Left lung (tissue), 10 donors: ENCODE measurements around the gene NLRC5. TPM values are rescaled to one million over a fixed set of nuclear protein-coding genes. Genes with fewer than 3 reads are reported as not detected.

Experiments used
- ATAC-seq: fragments of 200-7000 bp; cut with Tn5 transposase; one replicate; pipeline ENCODE4 v1.9.1; 2020; ENCODE audit warnings: moderate library complexity
- DNase-seq, 4 donors: peaks; one replicate each; pipeline ENCODE4 v3.0.0-alpha.2; 2013 to 2020
- H3K27ac ChIP-seq, 2 donors: fragments of 200-600 bp; sonication (generic) in 1 of 2; one replicate each; pipeline versions ENCODE4 v1.5.0 to v1.8.0; 2020 to 2021
- H3K27me3 ChIP-seq, 2 donors: fragments of 200-600 bp; sonication (generic) in 1 of 2; one replicate each; pipeline versions ENCODE4 v1.5.0 to v1.8.0; 2020 to 2021
- H3K36me3 ChIP-seq, 2 donors: fragments of 200-600 bp; sonication (generic) in 1 of 2; one replicate each; pipeline versions ENCODE4 v1.5.0 to v1.8.0; 2020 to 2021
- H3K4me1 ChIP-seq, 2 donors: fragments of 200-600 bp; one replicate each; pipeline ENCODE4 v1.8.0; 2021
- H3K4me3 ChIP-seq, 2 donors: fragments of 200-600 bp; sonication (generic) in 1 of 2; one replicate each; pipeline versions ENCODE4 v1.5.0 to v1.8.0; 2020 to 2021; ENCODE audit warnings: mild to moderate bottlenecking in 1 of 2
- H3K9me3 ChIP-seq, 2 donors: fragments of 200-600 bp; sonication (generic) in 1 of 2; one replicate each; pipeline versions ENCODE4 v1.5.0 to v1.8.0; 2020 to 2021
- intact Hi-C, 2 donors: fragments of 100-400 bp; cut with DNase I; formaldehyde crosslinking; loops; one replicate each; pipeline versions ENCODE4 v1.11.2 to v1.14.2; 2022
- polyA plus RNA-seq, 6 donors: library from polyadenylated mRNA; unstranded; fragments of 120-200 nt; gene quantifications; one replicate each; pipeline ENCODE4 v1.2.1, GENCODE V29; 2013; ENCODE audit not compliant: insufficient read length in 6 of 6
- total RNA-seq, 2 donors: library from RNA; stranded (reverse); fragmentation: NEBNext Ultra II Directional; extraction: Animal tissue kit (Norgen Biotek cat#: 25700); gene quantifications; one replicate each; pipeline ENCODE4 v1.2.1, GENCODE V29; 2021
- TF ChIP-seq, protein P1 (sequence below), 2 donors: fragments of 200-600 bp; sonication (generic) in 1 of 2; IDR thresholded peaks; one replicate each; pipeline versions ENCODE4 v1.5.0 to v1.8.0; 2021; ENCODE audit warnings: antibody characterized with exemption in 2 of 2
- donor health status: DM: no; HTN: yes; CAD: no.
- donor health status: DM: no; HTN: no; CAD: no.

NLRC5 gene
- total and polyA plus RNA-seq, 8 donors = 9.8 to 93.3 (median 12.9) TPM

DNA sequence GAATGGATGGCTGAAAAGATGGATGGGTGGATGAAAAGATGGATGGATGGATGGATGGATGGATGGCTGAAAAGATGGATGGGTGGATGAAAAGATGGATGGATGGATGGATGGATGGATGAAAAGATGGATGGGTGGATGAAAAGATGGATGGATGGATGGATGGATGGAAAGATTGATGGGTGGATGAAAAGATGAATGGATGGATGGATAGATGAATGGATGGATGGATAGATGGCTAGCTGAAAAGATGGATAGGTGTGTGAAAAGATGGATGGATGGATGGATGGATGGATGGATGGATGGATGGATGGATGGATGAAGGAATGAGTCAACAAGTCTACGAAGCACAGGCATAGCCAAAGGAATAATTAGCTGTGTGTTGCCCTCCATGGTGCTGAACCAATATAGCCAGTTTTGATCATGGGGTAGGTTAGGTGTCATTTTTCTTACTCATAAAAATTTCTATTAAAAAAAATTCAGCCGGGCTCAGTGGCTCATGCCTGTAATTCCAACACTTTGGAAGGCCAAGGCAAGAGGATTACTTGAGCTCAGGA is 41.1 kb downstream of the NLRC5 start:
- DNase-seq = no peak
- Histone ChIP-seq H3K27ac (no peak overlapping the region), H3K27me3 (no peaks in the 10 kb centered on the region), H3K4me3 (no peak overlapping the region), H3K9me3 (no peaks in the 10 kb centered on the region), H3K36me3 (peaks cover 0 to 89% of the 10 kb centered on the region in 2 donors), H3K4me1 (peaks cover 0 to 18% of the 10 kb centered on the region in 2 donors)
- intact Hi-C loops = no loop called here
- TF ChIP-seq, protein P1, sequence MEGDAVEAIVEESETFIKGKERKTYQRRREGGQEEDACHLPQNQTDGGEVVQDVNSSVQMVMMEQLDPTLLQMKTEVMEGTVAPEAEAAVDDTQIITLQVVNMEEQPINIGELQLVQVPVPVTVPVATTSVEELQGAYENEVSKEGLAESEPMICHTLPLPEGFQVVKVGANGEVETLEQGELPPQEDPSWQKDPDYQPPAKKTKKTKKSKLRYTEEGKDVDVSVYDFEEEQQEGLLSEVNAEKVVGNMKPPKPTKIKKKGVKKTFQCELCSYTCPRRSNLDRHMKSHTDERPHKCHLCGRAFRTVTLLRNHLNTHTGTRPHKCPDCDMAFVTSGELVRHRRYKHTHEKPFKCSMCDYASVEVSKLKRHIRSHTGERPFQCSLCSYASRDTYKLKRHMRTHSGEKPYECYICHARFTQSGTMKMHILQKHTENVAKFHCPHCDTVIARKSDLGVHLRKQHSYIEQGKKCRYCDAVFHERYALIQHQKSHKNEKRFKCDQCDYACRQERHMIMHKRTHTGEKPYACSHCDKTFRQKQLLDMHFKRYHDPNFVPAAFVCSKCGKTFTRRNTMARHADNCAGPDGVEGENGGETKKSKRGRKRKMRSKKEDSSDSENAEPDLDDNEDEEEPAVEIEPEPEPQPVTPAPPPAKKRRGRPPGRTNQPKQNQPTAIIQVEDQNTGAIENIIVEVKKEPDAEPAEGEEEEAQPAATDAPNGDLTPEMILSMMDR (IDR thresholded peaks at IDR 0.05) = no peak
- ATAC-seq = no peak

DNA sequence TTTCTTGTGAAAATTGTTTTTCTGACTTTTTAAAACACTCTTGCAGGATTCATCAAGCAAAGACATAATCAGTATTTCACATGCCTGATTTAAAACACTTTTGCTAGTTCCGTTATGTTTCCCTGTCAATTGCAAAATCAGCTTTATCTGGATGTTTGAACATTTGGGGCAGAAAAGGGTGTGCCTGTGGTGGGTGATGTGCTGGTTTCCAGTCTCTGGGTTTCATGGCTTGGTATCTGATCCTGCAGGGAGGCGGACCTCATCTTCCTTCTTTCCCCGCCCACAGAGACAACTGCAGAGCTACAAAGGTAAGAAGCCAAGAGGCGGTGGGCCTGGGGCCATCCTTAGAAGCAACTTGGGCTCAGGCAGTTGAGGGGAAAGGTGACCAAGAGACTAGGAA is 41.8 kb downstream of the NLRC5 start:
- H3K27ac ChIP-seq = no peak overlapping the region
- TF ChIP-seq, protein P1 (IDR thresholded peaks at IDR 0.05) = no peak
- intact Hi-C loops = no loop called here
- H3K36me3 ChIP-seq = peaks cover 0 to 89% of the 10 kb centered on the region in 2 donors
- ATAC-seq (no peak), DNase-seq (no peak)
- peaks cover 0 to 10% of the 10 kb centered on the region in 2 donors for H3K4me1 ChIP-seq
- H3K4me3 ChIP-seq = no peak overlapping the region
- H3K9me3 ChIP-seq = no peaks in the 10 kb centered on the region
- no peaks in the 10 kb centered on the region for H3K27me3 ChIP-seq

DNA sequence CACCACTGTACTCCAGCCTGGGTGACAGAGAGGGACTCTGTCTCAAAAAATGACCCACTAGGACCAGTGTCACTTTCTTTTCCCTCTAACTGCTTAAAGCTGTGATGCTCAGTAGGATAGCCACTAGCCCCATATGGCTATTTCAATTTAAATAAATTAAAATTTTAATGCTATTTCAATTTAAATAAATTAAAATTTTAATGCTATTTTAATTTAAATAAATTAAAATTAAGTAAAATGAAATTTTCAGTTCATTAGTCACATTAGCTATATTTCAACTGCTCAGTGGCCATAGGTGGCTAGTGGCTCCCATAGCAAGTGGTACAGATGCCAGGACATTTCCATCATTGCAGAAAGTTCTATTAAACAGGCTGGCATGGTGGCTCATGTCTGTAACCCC is 43.0 kb downstream of the NLRC5 start:
- no peaks in the 10 kb centered on the region for H3K9me3 ChIP-seq
- peaks cover 0 to 86% of the 10 kb centered on the region in 2 donors for H3K36me3 ChIP-seq

DNA sequence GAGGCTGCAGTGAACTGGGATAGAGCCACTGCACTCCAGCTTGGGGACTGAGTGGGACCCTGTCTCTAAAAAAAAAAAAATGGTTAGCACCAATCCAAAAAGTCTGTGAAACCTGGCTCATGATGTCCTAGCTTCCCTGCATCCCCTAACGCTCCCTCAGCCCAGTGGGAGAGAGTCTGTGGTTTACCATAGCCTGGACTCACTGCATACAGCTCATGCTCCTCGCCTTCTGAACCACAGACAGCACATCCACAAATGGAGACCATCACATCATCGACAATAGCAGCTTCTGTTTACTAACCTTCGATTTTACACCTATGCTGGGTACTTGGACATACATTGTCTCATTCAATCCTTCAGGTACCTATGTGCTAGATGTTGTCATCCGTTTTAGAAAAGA is 43.6 kb downstream of the NLRC5 start:
- DNase-seq = no peak
- H3K36me3 ChIP-seq = peaks cover 0 to 88% of the 10 kb centered on the region in 2 donors
- no peak overlapping the region for H3K27ac ChIP-seq
- H3K27me3 ChIP-seq = no peaks in the 10 kb centered on the region
- no peak for ATAC-seq
- peaks cover 0 to 18% of the 10 kb centered on the region in 2 donors for H3K4me1 ChIP-seq
- TF ChIP-seq, protein P1 (IDR thresholded peaks at IDR 0.05) = no peak
- no peak overlapping the region for H3K4me3 ChIP-seq
- intact Hi-C loops = no loop called here
- no peaks in the 10 kb centered on the region for H3K9me3 ChIP-seq

More for the DNA sequence above, 43.0 kb downstream of the NLRC5 start:
- intact Hi-C loops = no loop called here
- DNase-seq = no peak
- peaks cover 0 to 12% of the 10 kb centered on the region in 2 donors for H3K4me1 ChIP-seq
- TF ChIP-seq, protein P1 (IDR thresholded peaks at IDR 0.05) = no peak
- ATAC-seq = no peak
- no peak overlapping the region for H3K4me3 ChIP-seq
- H3K27me3 ChIP-seq = no peaks in the 10 kb centered on the region
- no peak overlapping the region for H3K27ac ChIP-seq

DNA sequence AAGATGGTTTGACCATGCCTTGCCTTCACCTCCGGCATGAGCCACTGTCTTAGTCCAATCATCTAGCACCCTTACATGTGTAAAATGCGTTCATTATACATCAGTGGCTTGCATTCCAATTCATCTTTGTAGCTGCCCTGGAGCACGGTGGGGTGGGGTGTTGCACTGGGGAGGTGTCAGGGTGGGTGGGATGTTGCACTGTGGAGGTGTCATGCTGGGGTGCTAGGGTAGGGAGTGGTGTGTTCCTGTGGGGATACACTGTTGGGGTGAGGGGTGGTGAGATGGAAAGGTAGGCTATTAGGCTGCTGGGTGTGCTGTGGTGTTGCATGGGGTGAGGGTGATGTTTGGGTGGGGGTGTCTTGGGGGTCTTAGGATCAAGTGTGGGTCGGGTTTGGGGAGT is 47.0 kb downstream of the NLRC5 start:
- ATAC-seq = no peak
- intact Hi-C loops = no loop called here
- TF ChIP-seq, protein P1 (IDR thresholded peaks at IDR 0.05) = no peak
- no peak overlapping the region for H3K4me3 ChIP-seq
- H3K9me3 ChIP-seq = no peaks in the 10 kb centered on the region
- H3K4me1 ChIP-seq = peaks cover 11 to 51% of the 10 kb centered on the region in 2 donors
- no peak overlapping the region for H3K27ac ChIP-seq
- H3K36me3 ChIP-seq = peaks cover 0 to 80% of the 10 kb centered on the region in 2 donors
- DNase-seq = no peak
- H3K27me3 ChIP-seq = no peaks in the 10 kb centered on the region
